ENCODE measurements around the gene NCAPD2. TPM values are rescaled to one million over a fixed set of nuclear protein-coding genes. Genes with fewer than 3 reads are reported as not detected.
A peak's percentile ranks its signal among the peaks of the same experiment; 100 is the strongest.
"Not testable (repeated sequence)": the region's sequence is repeated elsewhere in the genome, so short reads cannot be mapped to it uniquely, and the experiment has no call there.

NCAPD2 gene
- total and polyA plus RNA-seq, 10 donors: 12.0 to 49.2 (median 37.2) TPM

- Histone ChIP-seq H3K36me3 (peaks cover 0 to 61% (median 31%) of the 10 kb centered on the region in 6 donors), H3K27me3 (replicated peaks in 1 of 7) (no peaks in the 10 kb centered on the region), H3K9me3 (no peaks in the 10 kb centered on the region), H3K27ac (peak overlapping the region; percentile 69 to 99 (median 96)), H3K4me3 (peak overlapping the region in 2 of 8 donors; percentile 6 to 99), H3K4me1 (peaks cover 66 to 92% (median 87%) of the 10 kb centered on the region in 6 donors)
- 45 to 75% (median 58%) methylated on average over 13 to 19 of the region's 19 CpGs for WGBS, 5 donors
- DNase-seq: no peak
- TF ChIP-seq POLR2A (IDR thresholded peaks at IDR 0.05) (no peak), POLR2AphosphoS5 (IDR thresholded peaks at IDR 0.05) (peak; percentile 7 to 49 (median 47))
- intact Hi-C loops (cut with DNase I; ENCODE audit: low total_unique reads): loop anchor here (5.0 kb wide), 1 partner anchor 115 kb away; no protein-coding TSS in a partner anchor
These were observed 43.1 kb downstream of the NCAPD2 start for GRCh38 chr12:6536894-6537579.

DNA sequence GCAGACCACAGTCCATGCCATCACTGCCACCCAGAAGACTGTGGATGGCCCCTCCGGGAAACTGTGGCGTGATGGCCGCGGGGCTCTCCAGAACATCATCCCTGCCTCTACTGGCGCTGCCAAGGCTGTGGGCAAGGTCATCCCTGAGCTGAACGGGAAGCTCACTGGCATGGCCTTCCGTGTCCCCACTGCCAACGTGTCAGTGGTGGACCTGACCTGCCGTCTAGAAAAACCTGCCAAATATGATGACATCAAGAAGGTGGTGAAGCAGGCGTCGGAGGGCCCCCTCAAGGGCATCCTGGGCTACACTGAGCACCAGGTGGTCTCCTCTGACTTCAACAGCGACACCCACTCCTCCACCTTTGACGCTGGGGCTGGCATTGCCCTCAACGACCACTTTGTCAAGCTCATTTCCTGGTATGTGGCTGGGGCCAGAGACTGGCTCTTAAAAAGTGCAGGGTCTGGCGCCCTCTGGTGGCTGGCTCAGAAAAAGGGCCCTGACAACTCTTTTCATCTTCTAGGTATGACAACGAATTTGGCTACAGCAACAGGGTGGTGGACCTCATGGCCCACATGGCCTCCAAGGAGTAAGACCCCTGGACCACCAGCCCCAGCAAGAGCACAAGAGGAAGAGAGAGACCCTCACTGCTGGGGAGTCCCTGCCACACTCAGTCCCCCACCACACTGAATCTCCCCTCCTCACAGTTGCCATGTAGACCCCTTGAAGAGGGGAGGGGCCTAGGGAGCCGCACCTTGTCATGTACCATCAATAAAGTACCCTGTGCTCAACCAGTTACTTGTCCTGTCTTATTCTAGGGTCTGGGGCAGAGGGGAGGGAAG, 43.9 kb downstream of the NCAPD2 start:
- 18 to 37% (median 25%) methylated on average over 14 to 17 of the region's 17 CpGs for WGBS, 5 donors
- Histone ChIP-seq H3K4me1 (peaks cover 58 to 92% (median 86%) of the 10 kb centered on the region in 6 donors), H3K27ac (peak overlapping the region; percentile 69 to 99 (median 96)), H3K36me3 (peaks cover 0 to 68% (median 31%) of the 10 kb centered on the region in 6 donors), H3K4me3 (peak overlapping the region in 1 of 8 donors; percentile 99)
- H3K27me3 ChIP-seq (replicated peaks in 1 of 7); H3K9me3 ChIP-seq: not testable (repeated sequence)
- peak; percentile 94 for DNase-seq
- TF ChIP-seq, protein P1, sequence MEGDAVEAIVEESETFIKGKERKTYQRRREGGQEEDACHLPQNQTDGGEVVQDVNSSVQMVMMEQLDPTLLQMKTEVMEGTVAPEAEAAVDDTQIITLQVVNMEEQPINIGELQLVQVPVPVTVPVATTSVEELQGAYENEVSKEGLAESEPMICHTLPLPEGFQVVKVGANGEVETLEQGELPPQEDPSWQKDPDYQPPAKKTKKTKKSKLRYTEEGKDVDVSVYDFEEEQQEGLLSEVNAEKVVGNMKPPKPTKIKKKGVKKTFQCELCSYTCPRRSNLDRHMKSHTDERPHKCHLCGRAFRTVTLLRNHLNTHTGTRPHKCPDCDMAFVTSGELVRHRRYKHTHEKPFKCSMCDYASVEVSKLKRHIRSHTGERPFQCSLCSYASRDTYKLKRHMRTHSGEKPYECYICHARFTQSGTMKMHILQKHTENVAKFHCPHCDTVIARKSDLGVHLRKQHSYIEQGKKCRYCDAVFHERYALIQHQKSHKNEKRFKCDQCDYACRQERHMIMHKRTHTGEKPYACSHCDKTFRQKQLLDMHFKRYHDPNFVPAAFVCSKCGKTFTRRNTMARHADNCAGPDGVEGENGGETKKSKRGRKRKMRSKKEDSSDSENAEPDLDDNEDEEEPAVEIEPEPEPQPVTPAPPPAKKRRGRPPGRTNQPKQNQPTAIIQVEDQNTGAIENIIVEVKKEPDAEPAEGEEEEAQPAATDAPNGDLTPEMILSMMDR (IDR thresholded peaks at IDR 0.05 in 8 of 11, conservative IDR thresholded peaks at IDR 0.05 in 3 of 11): peak; percentile 60 to 92 (median 87)
- peak; percentile 58 to 73 (median 72) for TF ChIP-seq POLR2AphosphoS5 (IDR thresholded peaks at IDR 0.05)
- intact Hi-C loops (cut with DNase I; ENCODE audit: low total_unique reads): loop anchor here (5.0 kb wide), 1 partner anchor 115 kb away; no protein-coding TSS in a partner anchor

GRCh38 chr12:6538420-6539313, 44.8 kb downstream of the NCAPD2 start:
- H3K36me3 ChIP-seq: peaks cover 0 to 76% (median 31%) of the 10 kb centered on the region in 6 donors
- peaks cover 50 to 89% (median 81%) of the 10 kb centered on the region in 6 donors for H3K4me1 ChIP-seq
- DNase-seq: no peak
- peak overlapping the region in 7 of 8 donors; percentile 69 to 99 (median 98) for H3K27ac ChIP-seq
- intact Hi-C loops (cut with DNase I; ENCODE audit: low total_unique reads): loop anchor here (5.0 kb wide), 1 partner anchor 116 kb away; no protein-coding TSS in a partner anchor
- H3K9me3 ChIP-seq: no peaks in the 10 kb centered on the region
- TF ChIP-seq POLR2A (IDR thresholded peaks at IDR 0.05): no peak
- TF ChIP-seq POLR2AphosphoS5 (IDR thresholded peaks at IDR 0.05): peak; percentile 5 to 63 (median 35)
- TF ChIP-seq, protein P1 (IDR thresholded peaks at IDR 0.05 in 8 of 11, conservative IDR thresholded peaks at IDR 0.05 in 3 of 11): no peak
- H3K4me3 ChIP-seq: peak overlapping the region in 1 of 8 donors; percentile 99
- WGBS, 5 donors: 56 to 76% (median 64%) methylated on average over 24 of the region's 24 CpGs
- no peaks in the 10 kb centered on the region for H3K27me3 ChIP-seq (replicated peaks in 1 of 7)

DNA sequence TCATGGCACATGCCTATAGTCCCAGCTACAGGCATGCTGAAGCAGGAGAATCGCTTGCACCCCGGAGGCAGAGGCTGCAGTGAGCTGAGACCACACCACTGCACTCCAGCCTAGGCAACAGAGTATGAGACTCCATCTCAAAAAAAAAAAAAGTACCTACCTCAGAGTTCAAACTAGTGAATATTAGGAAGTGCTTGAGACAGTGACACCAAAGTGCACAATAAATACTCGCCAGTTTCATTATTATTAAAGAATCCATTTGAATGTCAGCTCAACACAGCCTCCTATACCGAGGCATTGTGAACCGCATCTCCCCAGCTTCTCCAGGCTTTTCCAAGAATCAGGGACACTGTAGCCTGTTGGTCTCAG, 45.4 kb downstream of the NCAPD2 start:
- intact Hi-C loops (cut with DNase I; ENCODE audit: low total_unique reads): loop anchor here (5.0 kb wide), 1 partner anchor 117 kb away; no protein-coding TSS in a partner anchor
- H3K9me3 ChIP-seq: no peaks in the 10 kb centered on the region
- no peak for TF ChIP-seq POLR2AphosphoS5 (IDR thresholded peaks at IDR 0.05)
- TF ChIP-seq, protein P1 (IDR thresholded peaks at IDR 0.05 in 8 of 11, conservative IDR thresholded peaks at IDR 0.05 in 3 of 11): no peak
- TF ChIP-seq POLR2A (IDR thresholded peaks at IDR 0.05): no peak
- no peak overlapping the region for H3K4me3 ChIP-seq
- DNase-seq: no peak
- peaks cover 50 to 83% (median 76%) of the 10 kb centered on the region in 6 donors for H3K4me1 ChIP-seq
- no peaks in the 10 kb centered on the region for H3K27me3 ChIP-seq (replicated peaks in 1 of 7)
- 71 to 87% (median 80%) methylated on average over 5 of the region's 5 CpGs for WGBS, 5 donors
- H3K36me3 ChIP-seq: peaks cover 0 to 83% (median 37%) of the 10 kb centered on the region in 6 donors
- peak overlapping the region in 5 of 8 donors; percentile 26 to 98 (median 95) for H3K27ac ChIP-seq

Measured in spleen (tissue), 11 donors.